Measurements from ENCODE around the gene PRKACA.

- TF ChIP-seq EHF (CRISPR knock-in tag; IDR thresholded peaks at IDR 0.05) (no peak), CTCF (IDR thresholded peaks at IDR 0.05) (no peak), RNF2 (IDR thresholded peaks at IDR 0.05; ENCODE audit: borderline replicate concordance, low read depth) (no peak), SMC3 (IDR thresholded peaks at IDR 0.05) (no peak), ZSCAN20 (CRISPR knock-in tag; IDR thresholded peaks at IDR 0.05) (no peak), JUN (IDR thresholded peaks at IDR 0.05) (no peak), CEBPB (IDR thresholded peaks at IDR 0.05) (no peak), POLR2A (IDR thresholded peaks at IDR 0.05; ENCODE audit: low read length) (no peak)
Measured at GRCh38 chr19:14070268-14071050, 47.1 kb downstream of the PRKACA start.

Data from A549 (cell line).